ENCODE measurements around the gene RCBTB2.

The RCBTB2 gene

GRCh38 chr13:48531416-48532255 lies 1.2 kb downstream of the RCBTB2 start:
- no peak for DNase-seq (ENCODE audit: low spot score)

GRCh38 chr13:48530833-48531232 lies 2.0 kb downstream of the RCBTB2 start:
- no peak for DNase-seq (ENCODE audit: low spot score)

- no peak for DNase-seq (ENCODE audit: low spot score)
Measured at GRCh38 chr13:48528720-48529119, 4.2 kb downstream of the RCBTB2 start.

- DNase-seq (ENCODE audit: low spot score) = no peak
Measured at GRCh38 chr13:48527955-48528354, 4.9 kb downstream of the RCBTB2 start.

DNA sequence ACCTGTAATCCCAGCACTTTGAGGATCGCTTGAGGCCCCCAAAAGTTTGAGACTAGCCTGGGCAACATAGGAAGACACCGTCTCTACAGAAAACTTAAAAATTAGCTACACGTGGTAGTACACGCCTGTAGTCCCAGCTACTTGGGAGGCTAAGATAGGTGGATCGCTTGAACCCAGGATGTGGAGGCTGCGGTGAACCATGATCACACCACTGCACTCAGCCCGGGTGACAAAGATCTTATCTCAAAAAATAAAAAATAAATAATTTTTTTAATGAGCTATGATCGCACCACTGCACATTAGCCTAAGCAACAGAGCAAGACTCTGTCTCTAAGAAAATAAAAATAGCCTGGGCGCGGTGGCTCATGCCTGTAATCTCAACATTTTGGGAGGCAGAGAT lies 6.6 kb downstream of the RCBTB2 start:
- DNase-seq (ENCODE audit: low spot score) = no peak

GRCh38 chr13:48518083-48518482 lies 14.8 kb downstream of the RCBTB2 start:
- no peak for DNase-seq (ENCODE audit: low spot score)

DNA sequence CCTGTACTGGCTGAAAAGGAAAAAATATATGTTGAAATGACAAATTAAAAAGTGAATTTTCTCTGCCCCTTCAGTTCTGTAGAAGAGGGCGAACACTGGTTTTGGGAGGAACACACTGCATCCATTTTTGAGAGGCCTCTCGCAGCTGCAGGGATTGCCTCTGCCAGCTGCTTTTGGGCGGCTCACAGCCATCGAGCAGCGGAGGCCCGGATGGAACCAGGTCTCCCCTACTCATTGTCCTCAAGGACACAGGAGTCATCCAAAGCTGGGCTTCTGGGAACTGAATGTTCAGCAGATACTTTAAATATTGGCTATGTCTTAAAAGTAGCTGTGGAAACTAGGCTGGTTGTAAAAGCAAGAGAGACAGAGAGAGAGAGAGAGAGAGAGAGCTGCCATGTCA lies 17.1 kb downstream of the RCBTB2 start:
- no peak for DNase-seq (ENCODE audit: low spot score)

- no peak for DNase-seq (ENCODE audit: low spot score)
Measured at GRCh38 chr13:48514793-48515192, 18.1 kb downstream of the RCBTB2 start.

GRCh38 chr13:48511621-48512230 lies 21.2 kb downstream of the RCBTB2 start:
- DNase-seq (ENCODE audit: low spot score) = no peak

DNA sequence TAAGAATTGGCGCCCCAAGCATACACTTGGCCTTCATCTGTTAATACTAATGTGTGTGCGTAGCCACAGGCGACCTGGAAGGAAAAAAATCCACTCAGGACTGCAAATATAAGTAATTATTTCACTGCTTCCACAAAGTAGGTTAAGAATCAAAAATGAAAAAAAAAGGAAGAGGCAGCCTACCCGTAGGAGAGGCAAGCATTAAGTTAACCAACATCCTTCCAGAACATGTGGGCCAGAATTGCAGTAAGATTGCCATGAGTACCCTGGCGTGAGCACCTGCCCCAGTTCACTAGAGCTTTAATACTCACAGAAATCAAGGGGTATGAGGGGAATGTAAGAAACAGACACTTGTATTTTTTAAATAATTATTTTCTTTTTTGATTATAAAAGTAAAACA lies 22.2 kb downstream of the RCBTB2 start:
- DNase-seq (ENCODE audit: low spot score) = no peak

GRCh38 chr13:48508011-48508410 lies 24.9 kb downstream of the RCBTB2 start:
- no peak for DNase-seq (ENCODE audit: low spot score)

- no peak for DNase-seq (ENCODE audit: low spot score)
Measured at GRCh38 chr13:48507021-48507420, 25.9 kb downstream of the RCBTB2 start.

DNA sequence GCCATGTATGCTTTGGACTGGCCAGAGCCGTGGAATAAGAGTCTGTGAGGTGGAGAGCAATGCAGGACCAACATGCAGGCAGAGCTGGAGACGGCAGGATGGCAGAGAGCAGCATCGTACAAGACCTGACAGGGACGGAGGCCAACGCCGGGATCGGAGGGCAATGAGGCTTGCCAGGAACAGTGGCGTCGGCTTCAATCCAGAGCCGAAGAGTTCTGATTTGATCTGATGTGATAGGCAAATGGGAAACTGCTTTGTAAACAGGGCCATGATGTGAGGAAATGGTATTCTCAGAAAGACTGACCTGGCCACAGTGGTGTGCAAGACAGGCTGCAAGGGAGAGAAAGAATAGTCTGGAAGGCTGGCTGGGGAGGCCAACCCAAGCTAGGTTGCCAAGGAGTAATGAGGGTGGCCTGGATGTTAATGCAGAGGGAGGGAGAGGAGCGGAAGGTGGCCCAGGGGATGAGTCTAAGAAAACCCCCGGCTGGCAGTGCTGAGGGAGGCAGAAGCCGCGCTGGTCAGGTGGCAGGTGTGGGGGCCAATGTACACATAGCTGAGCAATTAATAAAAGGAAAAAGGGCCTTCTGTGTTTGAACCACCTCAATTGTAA lies 26.7 kb downstream of the RCBTB2 start:
- no peak for DNase-seq (ENCODE audit: low spot score)

DNA sequence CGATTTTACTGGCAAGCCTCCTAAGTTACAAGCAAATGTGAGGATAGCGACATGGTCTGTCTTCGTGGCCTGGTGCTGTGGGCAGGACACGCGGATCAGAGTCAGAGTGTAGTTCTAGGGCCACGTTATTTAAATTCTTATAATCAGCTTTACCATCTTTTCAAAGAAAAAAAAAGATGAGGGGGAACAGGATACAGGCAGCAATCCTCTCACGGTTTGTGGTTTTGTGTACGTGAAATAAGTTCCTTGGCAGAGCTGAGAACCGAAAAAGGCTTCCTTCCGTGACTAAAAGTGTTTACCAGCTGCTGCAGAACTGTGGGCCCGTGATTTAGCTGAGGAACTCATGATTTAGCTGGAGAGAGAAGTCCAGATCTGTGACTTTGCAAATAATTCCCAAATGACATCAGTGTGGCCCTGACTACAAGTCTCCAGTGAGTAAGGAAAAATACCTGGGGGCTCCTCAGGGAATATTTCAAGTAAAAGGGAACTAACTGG lies 27.2 kb downstream of the RCBTB2 start:
- DNase-seq (ENCODE audit: low spot score) = peak; percentile 45

DNA sequence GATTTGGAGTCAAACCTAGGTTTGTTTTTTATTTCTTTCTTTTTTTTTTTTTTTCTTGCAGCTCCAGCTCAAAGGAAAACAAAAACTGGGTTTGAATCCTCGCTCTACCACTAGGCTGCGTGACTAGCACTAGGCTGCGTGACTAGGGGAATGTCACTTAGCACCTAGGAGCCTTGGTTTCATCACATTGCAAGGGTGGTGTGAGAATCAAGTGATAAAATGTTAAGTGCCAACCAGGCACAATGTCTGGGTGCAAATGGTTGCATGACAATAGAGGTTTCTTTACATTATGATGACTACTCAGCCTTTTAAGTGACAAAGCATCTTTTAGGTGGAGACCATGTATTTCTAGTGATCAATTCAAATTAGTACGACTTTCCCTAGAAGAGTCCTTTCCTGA lies 27.9 kb downstream of the RCBTB2 start:
- DNase-seq (ENCODE audit: low spot score) = no peak

- no peak for DNase-seq (ENCODE audit: low spot score)
Measured at GRCh38 chr13:48504606-48505005, 28.3 kb downstream of the RCBTB2 start.

- DNase-seq (ENCODE audit: low spot score) = no peak
Measured at GRCh38 chr13:48502601-48503319, 30.1 kb downstream of the RCBTB2 start.

GRCh38 chr13:48501705-48502104 lies 31.2 kb downstream of the RCBTB2 start:
- peak; percentile 26 for DNase-seq (ENCODE audit: low spot score)

- no peak for DNase-seq (ENCODE audit: low spot score)
Measured at GRCh38 chr13:48500652-48501197, 32.2 kb downstream of the RCBTB2 start.

- no peak for DNase-seq (ENCODE audit: low spot score)
Measured at GRCh38 chr13:48497669-48498068, 35.2 kb downstream of the RCBTB2 start.

GRCh38 chr13:48496271-48497161 lies 36.4 kb downstream of the RCBTB2 start:
- DNase-seq (ENCODE audit: low spot score) = no peak
